NB4 (cell line): ENCODE measurements around the gene ANKRD11.

Experiments used
- DNase-seq: peaks from one replicate; pipeline ENCODE4 v3.0.0; 2010; ENCODE audit warnings: low read depth
- H3K4me3 ChIP-seq: one replicate; pipeline ENCODE4 v1.5.1; 2011; ENCODE audit warnings: mild to moderate bottlenecking, low read depth, low read length, moderate library complexity
- CTCF ChIP-seq: IDR thresholded peaks from one replicate; pipeline ENCODE4 v1.5.1; 2012; ENCODE audit warnings: low read depth, low read length
- MAX ChIP-seq: IDR thresholded peaks from 2 replicates; pipeline ENCODE4 v1.6.1; 2011; ENCODE audit warnings: low read depth, low read length
- MYC ChIP-seq: IDR thresholded peaks from 2 replicates; pipeline ENCODE4 v1.6.1; 2011; ENCODE audit warnings: low read depth, low read length
- POLR2A ChIP-seq: IDR thresholded peaks from 2 replicates; pipeline ENCODE4 v1.6.1; 2011; ENCODE audit warnings: mild to moderate bottlenecking; ENCODE audit not compliant: insufficient read length; ENCODE audit errors: extremely low read depth

ANKRD11 gene

GRCh38 chr16:89317101-89317671 is 173.2 kb downstream of the ANKRD11 start:
- no peak overlapping the region for H3K4me3 ChIP-seq
- no peak for DNase-seq
- TF ChIP-seq MAX (no peak), MYC (no peak), POLR2A (no peak), CTCF (no peak)

- no peak overlapping the region for H3K4me3 ChIP-seq
- no peak for DNase-seq
- TF ChIP-seq CTCF (no peak), MAX (no peak), MYC (no peak), POLR2A (no peak)
Measured at GRCh38 chr16:89316701-89317100, 173.7 kb downstream of the ANKRD11 start.

- no peak overlapping the region for H3K4me3 ChIP-seq
- no peak for TF ChIP-seq CTCF
- no peak for TF ChIP-seq POLR2A
- TF ChIP-seq MYC = peak; percentile 77
- TF ChIP-seq MAX = peak; percentile 91
- DNase-seq = peak; percentile 90
Measured at GRCh38 chr16:89315791-89316581, 174.4 kb downstream of the ANKRD11 start.

- H3K4me3 ChIP-seq = no peak overlapping the region
- TF ChIP-seq POLR2A = no peak
- no peak for DNase-seq
Measured at GRCh38 chr16:89315271-89315670, 175.1 kb downstream of the ANKRD11 start.

GRCh38 chr16:89314854-89315253 is 175.5 kb downstream of the ANKRD11 start:
- DNase-seq = no peak
- no peak overlapping the region for H3K4me3 ChIP-seq
- TF ChIP-seq MAX (no peak), POLR2A (no peak), CTCF (no peak), MYC (no peak)

GRCh38 chr16:89314357-89314756 is 176.0 kb downstream of the ANKRD11 start:
- DNase-seq = no peak
- no peak overlapping the region for H3K4me3 ChIP-seq
- TF ChIP-seq MAX = no peak
- TF ChIP-seq CTCF = no peak
- TF ChIP-seq POLR2A = no peak
- TF ChIP-seq MYC = no peak
